Right hindlimb (tissue), 1 donor: ENCODE results near the gene EFL1.
A peak's percentile ranks its signal among the peaks of the same experiment; 100 is the strongest.
"Not testable (repeated sequence)": the region's sequence is repeated elsewhere in the genome, so short reads cannot be mapped to it uniquely, and the experiment has no call there.

Source experiments
- DNase-seq: peaks from one replicate; pipeline ENCODE4 v3.0.0-alpha.2; 2018

Gene EFL1

DNA sequence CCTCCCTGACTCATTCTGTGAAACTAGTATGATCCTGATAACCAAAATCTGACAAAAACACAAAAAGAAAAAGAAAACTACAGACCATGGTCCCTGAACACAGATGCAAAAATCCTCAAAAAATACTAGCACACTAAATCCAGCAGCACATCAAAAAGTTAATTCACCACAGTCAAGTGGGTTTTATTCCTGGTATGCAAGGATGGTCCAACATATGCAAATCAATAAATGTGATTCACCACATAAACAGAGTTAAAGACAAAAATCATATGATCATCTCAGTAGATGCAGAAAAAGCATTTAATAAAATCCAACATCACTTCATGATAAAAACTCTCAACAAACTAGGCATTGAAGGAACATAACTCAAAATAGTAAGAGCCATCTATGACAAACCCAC, 12.9 kb upstream of the EFL1 start:
- no peak for DNase-seq

DNA sequence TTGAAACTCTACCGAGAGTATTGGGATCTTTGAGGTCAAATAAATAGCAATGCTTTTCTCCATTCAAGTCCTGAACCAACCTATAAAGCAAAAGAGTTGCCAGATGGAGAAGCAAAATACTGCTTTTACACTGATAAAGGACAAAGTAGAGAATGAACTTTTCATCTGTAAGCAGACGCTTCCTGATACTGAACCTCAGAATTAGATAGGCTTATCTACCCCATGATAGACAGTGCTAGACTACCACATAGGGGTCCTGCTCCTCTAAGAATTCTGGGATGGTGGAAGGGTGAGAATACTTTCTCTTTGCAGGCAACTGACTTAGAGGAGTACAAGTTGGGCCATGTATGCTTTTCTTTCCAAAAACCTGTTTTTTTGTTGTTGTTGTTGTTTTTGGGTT, 9.6 kb upstream of the EFL1 start:
- DNase-seq, result no peak

GRCh38 chr15:82268454-82268853, 5.9 kb upstream of the EFL1 start:
- not testable (repeated sequence) for DNase-seq

DNA sequence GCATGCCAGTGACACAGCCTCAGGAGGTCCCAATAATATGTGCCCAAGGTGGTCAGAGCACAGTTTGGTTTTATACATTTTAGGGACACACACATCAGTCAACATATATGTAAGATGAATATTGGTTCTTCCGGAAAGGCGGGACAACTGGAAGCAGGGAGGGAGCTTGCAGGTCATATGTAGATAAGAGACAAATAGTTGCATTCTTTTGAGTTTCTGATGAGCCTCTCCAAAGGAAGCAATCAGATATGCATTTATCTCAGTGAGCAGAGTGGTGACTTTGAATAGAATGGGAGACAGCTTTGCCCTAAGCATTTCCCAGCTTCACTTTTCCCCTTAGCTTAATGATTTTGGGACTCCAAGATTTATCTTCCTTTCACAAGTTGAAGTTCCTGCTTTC, 4.6 kb upstream of the EFL1 start:
- not testable (repeated sequence) for DNase-seq

DNA sequence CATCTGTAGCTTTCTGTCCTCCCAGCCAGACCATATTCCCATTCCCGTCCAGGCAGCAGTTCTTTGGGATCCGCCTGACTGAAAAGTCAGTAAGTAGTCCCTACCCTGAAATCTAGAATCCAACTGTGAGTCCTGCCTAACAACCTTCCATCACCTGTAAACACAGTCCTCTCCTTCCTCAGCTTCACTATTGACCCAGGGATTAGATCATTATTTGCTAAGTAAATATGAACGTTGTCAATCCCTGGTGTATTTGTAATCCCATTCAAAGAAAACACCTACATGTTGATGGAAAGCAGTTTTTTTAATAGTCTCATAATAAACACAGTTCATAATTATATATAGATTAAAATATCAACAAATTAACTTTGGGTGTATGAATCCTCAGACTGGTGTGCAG, 816 bp upstream of the EFL1 start:
- no peak for DNase-seq

DNA sequence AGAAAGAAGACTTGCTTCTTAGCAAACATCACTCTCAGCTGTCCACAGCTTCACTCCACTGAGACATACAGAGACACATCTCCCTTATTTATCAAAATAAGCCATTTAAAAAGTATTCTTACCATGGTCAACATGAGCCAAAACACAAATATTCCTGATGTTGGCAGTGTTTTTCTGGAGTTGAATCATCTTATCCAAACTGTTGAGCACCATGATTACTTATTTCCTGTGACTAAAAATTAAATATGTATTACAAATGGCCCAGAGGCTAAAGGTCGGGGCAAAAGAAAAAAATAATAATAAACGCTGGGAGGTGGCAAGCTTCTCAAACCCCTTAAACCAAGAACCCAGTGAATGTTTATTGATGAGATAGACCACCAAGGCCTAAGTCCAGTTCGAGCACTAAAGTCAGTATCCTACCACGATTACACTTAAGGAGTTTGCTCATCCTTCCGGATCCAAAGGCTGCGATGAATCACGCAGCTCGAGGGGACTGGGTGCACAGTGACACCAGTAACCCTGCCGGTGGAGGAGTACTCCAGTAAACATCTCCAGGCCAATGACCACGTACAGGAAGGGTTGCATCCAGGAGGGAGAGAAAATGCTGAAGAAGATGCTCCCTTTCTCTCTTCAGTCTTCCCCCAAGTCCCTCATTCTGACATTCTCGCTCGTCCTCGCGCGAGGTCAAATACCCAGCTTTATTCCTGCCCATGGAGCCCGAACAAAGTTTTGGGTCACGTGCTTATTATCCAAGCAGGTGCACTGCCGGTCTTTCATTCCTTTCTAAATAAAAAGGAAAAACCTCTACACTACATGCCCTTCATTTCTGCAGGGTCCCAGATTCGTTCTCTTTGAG, 740 bp downstream of the EFL1 start:
- DNase-seq, result peak; percentile 13

- peak; percentile 20 for DNase-seq
Measured at GRCh38 chr15:82248261-82248660, 14.3 kb downstream of the EFL1 start.

- not testable (repeated sequence) for DNase-seq
Measured at GRCh38 chr15:82245956-82246355, 16.6 kb downstream of the EFL1 start.

- DNase-seq, result not testable (repeated sequence)
Measured at GRCh38 chr15:82243644-82244043, 18.9 kb downstream of the EFL1 start.

GRCh38 chr15:82241836-82242499, 20.6 kb downstream of the EFL1 start:
- not testable (repeated sequence) for DNase-seq

DNA sequence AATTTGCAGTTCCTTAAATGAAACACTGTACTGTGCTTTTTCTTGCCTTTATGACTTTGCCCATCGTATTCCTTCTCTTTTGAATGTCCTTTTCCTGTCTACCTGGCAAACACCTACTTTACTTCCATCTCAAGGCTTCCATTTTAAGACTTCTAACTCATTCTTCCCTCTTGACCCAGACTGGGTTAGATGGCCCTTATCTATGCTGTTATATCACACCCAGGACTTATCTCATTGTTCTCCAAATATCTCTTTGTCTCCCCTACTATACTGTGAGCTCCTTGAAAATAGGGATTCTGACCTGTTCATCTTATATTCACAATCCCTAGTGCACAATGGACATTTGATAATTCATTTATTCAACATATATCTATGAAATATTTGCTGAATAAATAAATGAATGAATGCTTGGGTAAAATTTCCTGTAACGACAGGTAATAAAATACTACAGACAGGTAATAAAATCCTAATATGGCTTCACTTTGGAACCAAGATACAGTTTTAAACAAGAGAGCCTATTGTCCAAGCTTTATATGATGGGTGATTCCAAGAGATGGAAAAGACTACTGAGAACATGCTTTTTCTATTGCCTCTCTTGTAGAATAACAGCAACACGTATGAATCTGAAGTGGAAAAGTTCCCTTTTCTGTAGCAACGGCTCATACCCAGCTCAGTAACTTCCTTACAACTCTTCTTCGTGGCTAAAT, 22.7 kb downstream of the EFL1 start:
- no peak for DNase-seq

DNA sequence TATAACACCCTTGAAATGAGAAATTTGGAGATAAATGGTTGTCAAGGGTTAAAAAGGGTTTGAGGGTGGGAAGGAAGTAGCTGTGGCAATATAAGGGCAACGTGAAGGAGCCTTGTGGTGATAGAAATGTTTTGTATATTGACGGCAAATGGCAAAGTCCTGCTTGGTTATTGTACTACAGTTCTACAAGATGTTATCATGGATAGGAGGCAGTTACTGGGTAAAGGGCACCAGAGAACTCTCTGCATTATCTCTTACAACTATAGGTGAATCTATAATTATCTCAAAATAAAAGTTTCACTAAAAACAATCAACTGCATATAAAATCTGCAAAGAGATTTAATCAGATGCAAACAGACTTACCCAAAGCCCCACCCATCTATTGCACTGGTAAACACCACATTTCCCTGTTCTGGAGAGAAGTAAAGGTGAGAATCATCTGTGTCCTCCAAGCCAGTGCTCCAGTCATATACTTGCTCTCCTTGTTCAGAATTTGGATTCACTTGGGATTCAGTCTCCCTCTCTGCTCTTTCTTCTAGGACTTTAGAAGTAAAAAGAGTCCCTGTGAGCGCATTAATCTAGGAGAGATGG, 24.5 kb downstream of the EFL1 start:
- not testable (repeated sequence) for DNase-seq

- DNase-seq, result no peak
Measured at GRCh38 chr15:82231842-82232241, 30.7 kb downstream of the EFL1 start.

- DNase-seq, result no peak
Measured at GRCh38 chr15:82231233-82231632, 31.3 kb downstream of the EFL1 start.

- DNase-seq, result no peak
Measured at GRCh38 chr15:82228750-82229149, 33.8 kb downstream of the EFL1 start.

- DNase-seq, result peak; percentile 30
Measured at GRCh38 chr15:82221535-82221934, 41.0 kb downstream of the EFL1 start.

DNA sequence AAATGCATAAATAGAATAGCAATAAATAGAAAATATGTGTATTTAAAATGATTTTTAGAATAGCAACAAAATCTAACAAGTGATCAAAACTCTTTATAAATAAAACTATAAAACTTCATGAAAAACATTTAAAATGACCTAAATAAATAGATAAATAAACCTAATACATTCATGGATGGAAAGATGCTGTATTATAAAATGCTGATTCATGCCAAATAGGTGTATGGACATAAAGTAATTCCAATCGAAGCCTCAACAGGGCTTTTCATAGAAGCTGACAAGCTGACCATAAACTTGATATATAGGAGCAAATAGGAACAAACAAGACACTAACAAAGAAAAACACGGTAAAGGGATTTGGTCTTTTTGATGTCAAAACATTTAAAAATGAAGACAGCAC, 46.4 kb downstream of the EFL1 start:
- not testable (repeated sequence) for DNase-seq

GRCh38 chr15:82212201-82212600, 50.3 kb downstream of the EFL1 start:
- not testable (repeated sequence) for DNase-seq

DNA sequence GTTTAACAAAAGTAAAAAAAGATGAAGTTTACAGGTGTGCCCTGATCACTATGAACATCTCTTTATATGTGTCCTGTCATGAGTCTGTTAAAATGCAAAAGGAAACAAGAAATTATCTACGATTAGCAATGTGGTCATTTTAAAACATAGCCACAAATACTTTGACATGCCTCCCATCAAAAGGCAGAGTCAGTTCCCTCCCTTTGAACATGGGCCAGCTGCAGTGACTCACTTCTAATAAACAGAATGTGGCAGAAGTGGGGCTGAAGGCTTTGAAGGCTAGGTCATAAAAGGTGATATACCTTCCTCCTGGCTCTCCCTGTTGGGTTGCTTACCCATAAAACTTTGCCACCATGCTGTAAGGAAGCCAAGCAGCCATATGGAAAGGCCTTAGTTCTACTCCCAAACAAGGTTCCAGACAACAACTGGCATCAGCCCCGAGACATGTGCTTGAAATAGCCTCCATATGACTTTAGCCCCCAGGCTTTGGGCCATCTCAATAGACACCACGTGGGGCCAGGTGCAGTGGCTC, 52.4 kb downstream of the EFL1 start:
- not testable (repeated sequence) for DNase-seq

- DNase-seq, result not testable (repeated sequence)
Measured at GRCh38 chr15:82204575-82204974, 58.0 kb downstream of the EFL1 start.

DNA sequence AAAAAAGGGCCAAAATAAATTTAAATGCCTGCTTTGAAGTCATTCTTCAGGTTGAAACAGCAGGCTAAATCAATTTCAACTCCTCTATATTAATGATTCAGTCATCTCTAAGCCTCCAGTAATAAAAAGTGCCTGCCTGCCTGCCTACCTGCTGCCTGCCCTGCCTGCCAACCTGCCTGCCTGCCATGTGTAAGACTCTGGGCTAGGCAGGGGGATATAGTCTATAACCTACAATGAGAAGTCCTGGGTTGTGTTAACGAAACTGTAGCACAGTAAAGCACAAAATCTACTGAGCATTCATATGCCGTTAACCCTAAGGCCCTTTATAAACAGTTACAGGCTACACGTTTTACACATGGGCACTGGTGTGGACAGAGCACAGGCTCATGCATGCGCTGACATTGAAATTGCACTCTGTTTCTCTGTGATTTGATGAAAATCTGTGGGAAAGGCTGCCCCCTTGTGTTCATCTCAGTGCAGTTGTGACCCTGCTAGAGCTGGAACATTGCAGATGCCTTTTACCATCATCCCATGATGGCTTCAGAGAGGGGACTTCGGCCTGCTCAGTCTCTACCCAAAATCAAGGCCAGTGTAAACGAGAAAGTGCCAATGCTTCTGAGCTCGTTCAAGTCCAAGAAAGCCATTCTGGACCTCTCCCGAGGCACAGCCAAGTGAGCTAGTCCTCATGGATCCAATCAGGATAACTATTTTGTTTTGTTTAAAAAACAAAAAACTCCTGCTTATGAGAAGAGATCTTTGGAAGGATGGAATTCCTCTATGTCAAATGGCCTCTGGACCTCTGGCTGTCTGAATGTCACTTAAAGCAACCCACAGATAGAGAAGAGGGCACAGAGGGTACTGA, 64.6 kb downstream of the EFL1 start:
- peak; percentile 83 for DNase-seq

GRCh38 chr15:82196353-82196752, 66.2 kb downstream of the EFL1 start:
- DNase-seq, result no peak
